Measurements from ENCODE around the gene CKB. TPM values are rescaled to one million over a fixed set of nuclear protein-coding genes. Genes with fewer than 3 reads are reported as not detected.

Gene CKB
- total RNA-seq, 4 donors from 2014 or later, result 75.6 to 249 (median 141) TPM

DNA sequence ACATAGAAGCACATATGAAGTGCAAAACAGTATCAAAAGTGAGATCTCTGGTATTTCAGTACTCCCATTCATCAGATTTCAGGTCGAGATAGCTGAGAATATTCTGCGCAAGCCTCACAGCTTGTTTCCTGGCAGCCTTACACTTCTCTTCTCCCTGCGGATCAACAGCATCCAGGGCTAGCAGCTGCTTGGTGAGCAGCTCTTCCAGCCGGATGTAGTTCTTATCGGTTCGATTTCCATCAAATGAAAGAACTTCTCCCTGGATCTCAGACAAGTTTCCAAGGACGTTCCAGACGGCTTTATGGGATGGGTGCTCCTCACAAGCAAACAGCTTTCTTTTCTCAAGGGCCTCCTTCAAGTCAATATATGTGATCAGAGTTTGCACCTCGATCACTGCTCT is 37.1 kb upstream of the CKB start:
- Histone ChIP-seq H3K4me1 (peaks cover 4 to 75% (median 50%) of the 10 kb centered on the region in 4 donors), H3K27ac (peak overlapping the region in 2 of 4 donors; percentile 67 to 74)

DNA sequence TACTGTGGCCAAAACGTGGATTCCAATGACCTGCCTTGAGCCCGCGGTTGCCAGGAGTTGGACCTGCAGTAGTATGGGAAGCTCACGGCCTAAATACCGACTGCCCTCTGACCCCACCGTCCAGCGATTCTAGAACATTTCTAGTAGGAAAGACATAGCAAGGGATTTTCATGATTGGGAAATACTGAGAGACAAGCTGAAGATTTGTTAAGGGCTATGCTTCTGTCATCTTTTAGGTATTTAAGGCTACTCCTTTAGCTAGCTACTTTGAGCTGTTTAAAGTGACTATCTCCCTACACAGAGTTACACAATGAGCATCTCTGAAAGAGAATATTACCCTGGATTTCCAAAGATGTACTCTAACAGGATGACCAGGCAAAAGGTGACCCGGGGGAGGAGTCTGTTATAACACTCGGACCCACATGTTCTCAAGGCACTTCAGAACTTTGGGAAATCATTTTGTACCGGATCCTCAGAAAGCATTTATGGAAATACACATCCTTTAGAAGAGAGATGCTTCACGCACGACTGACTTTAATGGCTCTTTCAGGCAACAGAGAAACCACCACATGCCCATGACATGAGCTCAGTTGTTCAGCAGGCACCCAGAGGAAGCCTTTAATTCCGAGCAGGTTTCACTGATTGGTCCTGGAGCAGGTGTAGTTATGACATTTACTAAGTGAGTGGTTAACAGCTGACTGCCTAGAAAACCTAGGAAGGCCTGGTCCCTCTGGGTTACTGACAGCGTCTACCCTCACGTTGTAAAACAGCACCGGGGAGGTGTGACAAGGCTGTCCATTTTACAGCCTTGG is 35.6 kb upstream of the CKB start:
- DNase-seq (ENCODE audit: low spot score in 2 of 2), result no peak
- H3K36me3 ChIP-seq, result peaks cover 0 to 17% (median 0%) of the 10 kb centered on the region in 3 donors
- 65 to 72% methylated on average over 15 to 16 of the region's 16 CpGs for WGBS, 2 donors
- H3K27me3 ChIP-seq, result no peaks in the 10 kb centered on the region
- no peaks in the 10 kb centered on the region for H3K9me3 ChIP-seq
- no peak overlapping the region for H3K4me3 ChIP-seq
- peaks cover 0 to 66% (median 38%) of the 10 kb centered on the region in 4 donors for H3K4me1 ChIP-seq
- TF ChIP-seq POLR2A (IDR thresholded peaks at IDR 0.05), result no peak
- TF ChIP-seq EP300 (IDR thresholded peaks at IDR 0.05), result peak in 1 of 2 donors; percentile 28
- no peak for TF ChIP-seq CTCF (IDR thresholded peaks at IDR 0.05)
- peak overlapping the region in 2 of 4 donors; percentile 74 to 88 for H3K27ac ChIP-seq

More for the DNA sequence above, 37.1 kb upstream of the CKB start:
- no peak for TF ChIP-seq EP300 (IDR thresholded peaks at IDR 0.05)
- TF ChIP-seq POLR2A (IDR thresholded peaks at IDR 0.05), result no peak
- no peak for TF ChIP-seq CTCF (IDR thresholded peaks at IDR 0.05)
- no peaks in the 10 kb centered on the region for H3K9me3 ChIP-seq
- 58 to 69% methylated on average over 9 of the region's 9 CpGs for WGBS, 2 donors
- no peak overlapping the region for H3K4me3 ChIP-seq
- H3K36me3 ChIP-seq, result peaks cover 0 to 17% (median 0%) of the 10 kb centered on the region in 3 donors
- no peak for DNase-seq (ENCODE audit: low spot score in 2 of 2)
- H3K27me3 ChIP-seq, result no peaks in the 10 kb centered on the region

DNA sequence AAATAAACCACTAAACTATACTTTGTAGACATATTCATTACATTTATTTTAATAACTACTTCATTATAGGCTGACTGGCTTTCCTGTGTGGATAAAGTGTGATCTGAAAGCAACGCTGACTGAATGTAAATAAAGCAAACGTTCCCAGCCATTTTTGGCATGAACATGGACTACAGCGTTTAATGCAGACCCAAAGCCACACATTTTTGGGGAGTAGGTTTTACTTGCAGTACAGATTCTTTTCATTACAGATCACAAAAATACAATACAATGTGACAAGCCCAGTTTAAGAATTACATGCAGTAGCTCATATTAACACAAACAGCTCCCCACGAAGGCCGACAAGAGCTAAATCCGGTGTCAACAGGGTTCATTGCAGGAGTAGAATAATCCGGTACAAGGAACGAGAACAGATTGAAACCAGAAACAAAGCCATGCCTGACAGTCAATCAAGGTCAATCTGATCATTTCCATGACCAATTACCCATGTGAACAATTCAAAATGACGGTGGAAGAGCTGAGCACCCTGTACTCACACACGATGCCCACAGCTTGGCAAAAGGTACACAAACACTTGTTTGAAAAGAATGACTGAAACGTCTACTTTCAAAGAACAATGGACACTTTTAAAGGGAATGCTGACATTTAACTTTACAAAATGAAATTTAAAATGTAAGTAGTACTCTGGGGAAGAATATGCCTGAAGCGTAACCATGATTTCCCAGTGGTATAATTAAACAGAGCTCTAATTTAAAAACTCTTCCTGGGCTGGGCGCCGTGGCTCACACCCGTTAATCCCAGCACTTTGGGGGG is 34.5 kb upstream of the CKB start:
- Histone ChIP-seq H3K9me3 (no peaks in the 10 kb centered on the region), H3K4me1 (peaks cover 0 to 76% (median 44%) of the 10 kb centered on the region in 4 donors), H3K36me3 (peaks cover 0 to 17% (median 0%) of the 10 kb centered on the region in 3 donors), H3K27ac (peak overlapping the region; percentile 2 to 88 (median 55)), H3K27me3 (no peaks in the 10 kb centered on the region), H3K4me3 (no peak overlapping the region)
- TF ChIP-seq EP300 (IDR thresholded peaks at IDR 0.05), result no peak
- TF ChIP-seq CTCF (IDR thresholded peaks at IDR 0.05), result no peak
- no peak for TF ChIP-seq POLR2A (IDR thresholded peaks at IDR 0.05)
- WGBS, 2 donors, result 37 to 39% methylated on average over 15 of the region's 15 CpGs
- no peak for DNase-seq (ENCODE audit: low spot score in 2 of 2)

- Histone ChIP-seq H3K27me3 (no peaks in the 10 kb centered on the region), H3K27ac (peak overlapping the region in 1 of 4 donors; percentile 5), H3K4me1 (peaks cover 0 to 80% (median 45%) of the 10 kb centered on the region in 4 donors), H3K4me3 (no peak overlapping the region), H3K9me3 (no peaks in the 10 kb centered on the region), H3K36me3 (peaks cover 0 to 17% (median 0%) of the 10 kb centered on the region in 3 donors)
- TF ChIP-seq POLR2A (IDR thresholded peaks at IDR 0.05), result no peak
- no peak for TF ChIP-seq CTCF (IDR thresholded peaks at IDR 0.05)
- no peak for TF ChIP-seq EP300 (IDR thresholded peaks at IDR 0.05)
- 82 to 85% methylated on average over 15 of the region's 15 CpGs for WGBS, 2 donors
- DNase-seq (ENCODE audit: low spot score in 2 of 2), result no peak
Observed at GRCh38 chr14:103555559-103556337, 33.1 kb upstream of the CKB start.
